Measurements from ENCODE around the gene SPG7.

SPG7 gene

DNA sequence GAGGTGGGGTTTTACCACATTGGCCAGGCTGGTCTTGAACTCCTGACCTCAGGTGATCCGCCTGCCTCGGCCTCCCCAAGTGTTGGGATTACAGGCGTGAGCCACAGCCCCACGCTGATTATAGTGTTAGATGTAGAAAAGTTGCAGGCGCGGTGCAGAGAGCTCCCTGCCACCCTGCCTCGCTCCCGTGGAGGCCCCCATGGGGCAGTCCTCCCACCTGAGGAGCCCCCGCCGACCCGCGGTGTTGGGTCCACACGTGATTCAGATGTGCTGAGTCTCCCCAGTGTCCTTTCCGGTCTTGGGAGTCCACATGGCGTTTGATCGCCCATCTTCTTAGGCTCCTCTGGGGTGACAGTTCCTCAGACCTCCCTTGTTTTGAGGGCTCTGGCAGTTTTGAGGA lies 47.1 kb downstream of the SPG7 start:
- Histone ChIP-seq H3K27me3 (ENCODE audit: insufficient read depth, low read length, poor library complexity) (no peaks in the 10 kb centered on the region), H3K36me3 (ENCODE audit: insufficient read depth, low read length) (peaks cover 59% of the 10 kb centered on the region), H3K4me1 (ENCODE audit: insufficient read depth, low read length) (peaks cover 8% of the 10 kb centered on the region), H3K9me3 (ENCODE audit: insufficient read depth, low read length, severe bottlenecking) (no peaks in the 10 kb centered on the region), H3K9ac (ENCODE audit: low read depth, low read length) (no peak overlapping the region), H3K4me2 (ENCODE audit: insufficient read depth, low read length) (no peak overlapping the region), H3K4me3 (ENCODE audit: low read depth in 1 of 2, low read length in 2 of 2) (no peak overlapping the region), H4K20me1 (ENCODE audit: insufficient read depth, low read length) (peaks cover 4% of the 10 kb centered on the region; the same call in 1 of the 2 replicates), H3K27ac (ENCODE audit: low read length) (no peak overlapping the region), H2AFZ (ENCODE audit: low read depth, low read length) (no peak overlapping the region), H3K79me2 (ENCODE audit: insufficient read depth, low read length) (peaks cover 7% of the 10 kb centered on the region)
- no peak for TF ChIP-seq EZH2 (IDR thresholded peaks at IDR 0.05; ENCODE audit: borderline replicate concordance, low read depth, low read length, severe bottlenecking)
- TF ChIP-seq, protein P1, sequence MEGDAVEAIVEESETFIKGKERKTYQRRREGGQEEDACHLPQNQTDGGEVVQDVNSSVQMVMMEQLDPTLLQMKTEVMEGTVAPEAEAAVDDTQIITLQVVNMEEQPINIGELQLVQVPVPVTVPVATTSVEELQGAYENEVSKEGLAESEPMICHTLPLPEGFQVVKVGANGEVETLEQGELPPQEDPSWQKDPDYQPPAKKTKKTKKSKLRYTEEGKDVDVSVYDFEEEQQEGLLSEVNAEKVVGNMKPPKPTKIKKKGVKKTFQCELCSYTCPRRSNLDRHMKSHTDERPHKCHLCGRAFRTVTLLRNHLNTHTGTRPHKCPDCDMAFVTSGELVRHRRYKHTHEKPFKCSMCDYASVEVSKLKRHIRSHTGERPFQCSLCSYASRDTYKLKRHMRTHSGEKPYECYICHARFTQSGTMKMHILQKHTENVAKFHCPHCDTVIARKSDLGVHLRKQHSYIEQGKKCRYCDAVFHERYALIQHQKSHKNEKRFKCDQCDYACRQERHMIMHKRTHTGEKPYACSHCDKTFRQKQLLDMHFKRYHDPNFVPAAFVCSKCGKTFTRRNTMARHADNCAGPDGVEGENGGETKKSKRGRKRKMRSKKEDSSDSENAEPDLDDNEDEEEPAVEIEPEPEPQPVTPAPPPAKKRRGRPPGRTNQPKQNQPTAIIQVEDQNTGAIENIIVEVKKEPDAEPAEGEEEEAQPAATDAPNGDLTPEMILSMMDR (IDR thresholded peaks at IDR 0.05; ENCODE audit: borderline replicate concordance, extremely low read depth, low read length, poor library complexity, severe bottlenecking): no peak
- DNase-seq (no peak), ATAC-seq (ENCODE audit: insufficient read depth, low read depth) (no peak)

DNA sequence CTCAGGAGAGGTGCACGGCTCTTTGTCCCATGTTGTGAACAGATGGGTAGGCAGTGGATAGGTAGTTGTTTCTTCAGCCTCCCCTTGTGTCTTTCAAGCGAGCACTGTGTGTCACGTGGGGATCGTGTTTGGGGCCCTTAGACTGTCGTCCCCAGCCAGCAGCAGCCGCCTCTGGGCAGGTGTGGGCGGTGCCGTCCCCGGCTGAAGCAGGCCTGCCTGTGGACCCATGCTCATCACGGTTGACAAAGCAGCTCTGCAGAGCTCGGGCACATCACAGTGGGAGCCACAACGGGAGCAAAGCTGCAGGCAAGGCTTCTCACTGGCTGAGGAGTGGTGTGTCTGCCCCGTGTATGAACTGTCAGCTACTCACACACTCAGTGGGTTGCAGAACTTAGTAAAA lies 47.6 kb downstream of the SPG7 start:
- TF ChIP-seq, protein P1 (IDR thresholded peaks at IDR 0.05; ENCODE audit: borderline replicate concordance, extremely low read depth, low read length, poor library complexity, severe bottlenecking): no peak
- TF ChIP-seq EZH2 (IDR thresholded peaks at IDR 0.05; ENCODE audit: borderline replicate concordance, low read depth, low read length, severe bottlenecking): no peak
- H3K27ac ChIP-seq (ENCODE audit: low read length): no peak overlapping the region
- DNase-seq (no peak), ATAC-seq (ENCODE audit: insufficient read depth, low read depth) (no peak)
- no peak overlapping the region for H3K9ac ChIP-seq (ENCODE audit: low read depth, low read length)
- no peaks in the 10 kb centered on the region for H3K27me3 ChIP-seq (ENCODE audit: insufficient read depth, low read length, poor library complexity)
- no peak overlapping the region for H3K4me2 ChIP-seq (ENCODE audit: insufficient read depth, low read length)
- H3K79me2 ChIP-seq (ENCODE audit: insufficient read depth, low read length): peaks cover 10% of the 10 kb centered on the region
- peaks cover 8% of the 10 kb centered on the region for H3K4me1 ChIP-seq (ENCODE audit: insufficient read depth, low read length)
- peaks cover 5% of the 10 kb centered on the region for H4K20me1 ChIP-seq (ENCODE audit: insufficient read depth, low read length)
- no peak overlapping the region for H3K4me3 ChIP-seq (ENCODE audit: low read depth in 1 of 2, low read length in 2 of 2)
- no peak overlapping the region for H2AFZ ChIP-seq (ENCODE audit: low read depth, low read length)
- no peaks in the 10 kb centered on the region for H3K9me3 ChIP-seq (ENCODE audit: insufficient read depth, low read length, severe bottlenecking)
- peaks cover 55% of the 10 kb centered on the region for H3K36me3 ChIP-seq (ENCODE audit: insufficient read depth, low read length)

DNA sequence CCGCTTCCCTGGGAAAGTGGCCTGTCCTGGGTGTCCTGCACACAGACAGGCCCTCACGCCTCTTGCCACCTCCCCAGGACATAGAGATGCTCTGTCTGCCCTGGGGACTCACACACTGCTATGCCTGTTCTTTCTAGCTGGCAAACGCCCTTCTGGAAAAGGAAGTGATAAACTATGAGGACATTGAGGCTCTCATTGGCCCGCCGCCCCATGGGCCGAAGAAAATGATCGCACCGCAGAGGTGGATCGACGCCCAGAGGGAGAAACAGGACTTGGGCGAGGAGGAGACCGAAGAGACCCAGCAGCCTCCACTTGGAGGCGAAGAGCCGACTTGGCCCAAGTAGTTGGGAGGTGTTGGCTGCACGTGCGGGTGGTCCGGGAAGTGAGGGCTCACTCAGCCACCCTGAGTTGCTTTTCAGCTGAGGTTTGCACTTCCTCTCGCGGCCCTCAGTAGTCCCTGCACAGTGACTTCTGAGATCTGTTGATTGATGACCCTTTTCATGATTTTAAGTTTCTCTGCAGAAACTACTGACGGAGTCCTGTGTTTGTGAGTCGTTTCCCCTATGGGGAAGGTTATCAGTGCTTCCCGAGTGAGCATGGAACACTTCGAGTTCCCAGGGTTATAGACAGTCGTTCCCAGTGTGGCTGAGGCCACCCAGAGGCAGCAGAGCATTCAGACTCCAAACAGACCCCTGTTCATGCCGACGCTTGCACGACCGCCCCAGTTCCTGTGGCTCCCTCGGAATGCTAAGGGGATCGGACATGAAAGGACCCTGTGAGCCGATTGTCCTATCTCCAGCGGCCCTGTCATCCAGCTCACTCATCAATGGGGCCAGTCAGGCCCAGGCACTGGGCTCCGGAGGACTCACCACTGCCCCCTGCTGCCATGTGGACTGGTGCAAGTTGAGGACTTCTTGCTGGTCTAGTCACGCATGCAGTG lies 48.8 kb downstream of the SPG7 start:
- H3K27ac ChIP-seq (ENCODE audit: low read length): no peak overlapping the region
- TF ChIP-seq, protein P1 (IDR thresholded peaks at IDR 0.05; ENCODE audit: borderline replicate concordance, extremely low read depth, low read length, poor library complexity, severe bottlenecking): peak; percentile 85
- TF ChIP-seq EZH2 (IDR thresholded peaks at IDR 0.05; ENCODE audit: borderline replicate concordance, low read depth, low read length, severe bottlenecking): no peak
- peaks cover 23% of the 10 kb centered on the region for H3K79me2 ChIP-seq (ENCODE audit: insufficient read depth, low read length)
- no peak overlapping the region for H3K4me3 ChIP-seq (ENCODE audit: low read depth in 1 of 2, low read length in 2 of 2)
- DNase-seq (peak; percentile 81), ATAC-seq (ENCODE audit: insufficient read depth, low read depth) (peak; percentile 62)
- H2AFZ ChIP-seq (ENCODE audit: low read depth, low read length): no peak overlapping the region
- H3K9me3 ChIP-seq (ENCODE audit: insufficient read depth, low read length, severe bottlenecking): no peaks in the 10 kb centered on the region
- H3K9ac ChIP-seq (ENCODE audit: low read depth, low read length): no peak overlapping the region
- peaks cover 59% of the 10 kb centered on the region for H3K36me3 ChIP-seq (ENCODE audit: insufficient read depth, low read length)
- no peak overlapping the region for H3K4me2 ChIP-seq (ENCODE audit: insufficient read depth, low read length)
- H3K4me1 ChIP-seq (ENCODE audit: insufficient read depth, low read length): peaks cover 15% of the 10 kb centered on the region
- no peaks in the 10 kb centered on the region for H3K27me3 ChIP-seq (ENCODE audit: insufficient read depth, low read length, poor library complexity)
- peaks cover 17% of the 10 kb centered on the region for H4K20me1 ChIP-seq (ENCODE audit: insufficient read depth, low read length)
